Activated naive CD4-positive, alpha-beta T cell treated with anti-CD3 and anti-CD28 coated beads, Interleukin-2, amount 10 ng/mL, durations not matched to agents 7 days and 5 days (primary cell): ENCODE results near the gene RTL3.
"Not testable (repeated sequence)": the region's sequence is repeated elsewhere in the genome, so short reads cannot be mapped to it uniquely, and the experiment has no call there.

Experiments
- CTCF ChIA-PET: fragments of 350-600 bp; sonication (Branson Sonifier 250); formaldehyde crosslinking; loops from one replicate; lab custom pipeline; 2021; ENCODE audit warnings: antibody characterized with exemption; lab: Charles Lee
- DNase-seq: peaks from one replicate; pipeline ENCODE4 v3.0.0-alpha.2; 2020
- H3K27ac Mint-ChIP-seq: one replicate; pipeline ENCODE4 v1.8.0; 2021; ENCODE audit warnings: mild to moderate bottlenecking, moderate library complexity, mixed read lengths
- H3K27me3 Mint-ChIP-seq: one replicate; pipeline ENCODE4 v1.8.0; 2021; ENCODE audit warnings: mild to moderate bottlenecking, mixed read lengths
- H3K36me3 Mint-ChIP-seq: one replicate; pipeline ENCODE4 v1.8.0; 2021; ENCODE audit warnings: mixed read lengths
- H3K4me1 Mint-ChIP-seq: one replicate; pipeline ENCODE4 v1.8.0; 2021; ENCODE audit warnings: mixed read lengths
- H3K4me3 Mint-ChIP-seq: one replicate; pipeline ENCODE4 v1.8.0; 2021; ENCODE audit warnings: mild to moderate bottlenecking, moderate library complexity, mixed read lengths
- H3K9me3 Mint-ChIP-seq: one replicate; pipeline ENCODE4 v1.8.0; 2021; ENCODE audit warnings: mixed read lengths

The RTL3 gene

GRCh38 chrX:78650906-78651437 lies 8.2 kb downstream of the RTL3 start:
- CTCF ChIA-PET: no interaction called here
- peaks cover 22% of the 10 kb centered on the region for H3K36me3 Mint-ChIP-seq
- H3K4me1 Mint-ChIP-seq: peaks cover 47% of the 10 kb centered on the region
- peak overlapping the region; percentile 46 for H3K4me3 Mint-ChIP-seq
- H3K9me3 Mint-ChIP-seq: peaks cover 30% of the 10 kb centered on the region
- H3K27me3 Mint-ChIP-seq: peaks cover 4% of the 10 kb centered on the region
- peak overlapping the region; percentile 71 for H3K27ac Mint-ChIP-seq
- DNase-seq: no peak

DNA sequence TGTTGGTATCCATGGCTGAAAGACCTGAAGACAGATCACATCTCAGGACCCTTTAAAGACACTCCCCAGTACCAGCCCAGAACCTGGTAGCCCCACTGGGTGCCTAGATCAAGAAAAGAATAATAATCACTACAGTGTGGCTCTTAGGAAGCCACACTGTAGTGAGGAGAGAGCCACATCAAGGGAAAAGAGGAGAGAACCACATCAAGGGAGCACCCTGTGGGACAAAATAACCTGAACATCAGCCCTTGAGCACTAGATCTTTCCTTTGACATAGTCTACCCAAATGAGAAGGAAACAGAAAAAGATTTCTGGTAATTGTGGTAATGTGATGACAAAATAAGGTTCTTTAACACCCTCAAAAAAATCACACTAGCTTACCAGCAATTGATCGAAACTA lies 15.3 kb downstream of the RTL3 start:
- H3K36me3 Mint-ChIP-seq: peaks cover 28% of the 10 kb centered on the region
- peaks cover 43% of the 10 kb centered on the region for H3K9me3 Mint-ChIP-seq
- peak; percentile 58 for DNase-seq
- peaks cover 19% of the 10 kb centered on the region for H3K4me1 Mint-ChIP-seq
- CTCF ChIA-PET: no interaction called here
- peak overlapping the region; percentile 79 for H3K27ac Mint-ChIP-seq
- no peak overlapping the region for H3K4me3 Mint-ChIP-seq
- peaks cover 10% of the 10 kb centered on the region for H3K27me3 Mint-ChIP-seq

- Mint-ChIP-seq H3K27me3 (peaks cover 11% of the 10 kb centered on the region), H3K36me3 (peaks cover 26% of the 10 kb centered on the region), H3K4me1 (peaks cover 19% of the 10 kb centered on the region), H3K9me3 (peaks cover 40% of the 10 kb centered on the region), H3K4me3 (no peak overlapping the region), H3K27ac (no peak overlapping the region)
- CTCF ChIA-PET: no interaction called here
- DNase-seq: no peak
Observed at GRCh38 chrX:78643096-78643495, 16.0 kb downstream of the RTL3 start.

GRCh38 chrX:78636096-78636495 lies 23.0 kb downstream of the RTL3 start:
- CTCF ChIA-PET, H3K4me1 Mint-ChIP-seq, DNase-seq, H3K27ac Mint-ChIP-seq, H3K9me3 Mint-ChIP-seq, H3K36me3 Mint-ChIP-seq, H3K27me3 Mint-ChIP-seq, H3K4me3 Mint-ChIP-seq: not testable (repeated sequence)

DNA sequence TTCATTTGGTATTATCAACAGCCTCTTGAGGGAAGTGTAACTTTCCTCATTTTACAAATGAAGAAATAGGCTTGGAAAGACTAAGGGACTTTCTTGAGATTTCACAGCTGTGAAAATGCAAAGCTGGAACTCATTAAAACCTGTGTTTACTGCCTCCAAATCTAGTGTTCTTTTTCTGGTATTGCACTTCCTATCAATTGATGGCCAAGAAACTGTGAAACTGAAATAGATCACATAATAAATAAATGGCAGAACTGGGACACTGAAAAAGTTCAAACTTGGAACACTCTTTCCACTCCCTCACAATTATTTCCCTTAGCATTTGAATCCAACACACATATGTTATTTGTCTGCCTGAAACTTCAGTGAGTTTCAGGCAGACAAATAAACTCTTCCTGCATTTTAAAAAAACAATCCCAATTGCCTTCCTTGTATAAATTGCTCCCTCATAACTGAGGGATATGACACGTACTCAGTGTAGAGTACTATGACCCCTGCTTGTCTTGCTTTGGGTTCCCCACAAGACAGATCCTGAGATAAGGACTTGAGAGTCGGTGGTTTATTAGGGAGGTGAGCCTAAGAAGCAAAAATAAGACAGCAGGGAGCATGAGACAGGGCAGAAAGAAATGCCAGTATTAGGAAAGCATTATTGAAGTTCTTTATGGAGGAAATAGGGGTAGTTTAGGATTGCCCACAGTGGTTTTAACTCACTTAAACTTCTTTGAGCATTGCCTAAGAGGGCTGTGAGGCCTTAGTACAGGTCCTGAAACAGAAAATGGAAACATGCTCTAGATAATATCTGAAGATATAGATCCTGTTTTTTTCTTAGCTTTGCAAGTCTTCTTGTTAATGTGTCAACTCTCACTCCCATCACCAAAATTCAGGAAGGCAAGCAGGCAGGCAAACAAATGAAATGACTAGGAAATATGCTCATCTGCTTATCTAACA lies 33.9 kb downstream of the RTL3 start:
- peaks cover 2% of the 10 kb centered on the region for H3K9me3 Mint-ChIP-seq
- no peaks in the 10 kb centered on the region for H3K36me3 Mint-ChIP-seq
- CTCF ChIA-PET: no interaction called here
- peaks cover 12% of the 10 kb centered on the region for H3K4me1 Mint-ChIP-seq
- H3K27me3 Mint-ChIP-seq: no peaks in the 10 kb centered on the region
- no peak overlapping the region for H3K4me3 Mint-ChIP-seq
- DNase-seq: no peak
- no peak overlapping the region for H3K27ac Mint-ChIP-seq

GRCh38 chrX:78624426-78624825 lies 34.7 kb downstream of the RTL3 start:
- Mint-ChIP-seq H3K4me1 (peaks cover 12% of the 10 kb centered on the region), H3K36me3 (no peaks in the 10 kb centered on the region), H3K27ac (no peak overlapping the region), H3K9me3 (peaks cover 2% of the 10 kb centered on the region), H3K27me3 (no peaks in the 10 kb centered on the region), H3K4me3 (no peak overlapping the region)
- CTCF ChIA-PET: no interaction called here
- no peak for DNase-seq

GRCh38 chrX:78622831-78623230 lies 36.3 kb downstream of the RTL3 start:
- Mint-ChIP-seq H3K36me3 (no peaks in the 10 kb centered on the region), H3K27me3 (no peaks in the 10 kb centered on the region), H3K4me3 (no peak overlapping the region), H3K9me3 (peaks cover 3% of the 10 kb centered on the region), H3K27ac (no peak overlapping the region), H3K4me1 (peaks cover 12% of the 10 kb centered on the region)
- no peak for DNase-seq
- CTCF ChIA-PET: no interaction called here

DNA sequence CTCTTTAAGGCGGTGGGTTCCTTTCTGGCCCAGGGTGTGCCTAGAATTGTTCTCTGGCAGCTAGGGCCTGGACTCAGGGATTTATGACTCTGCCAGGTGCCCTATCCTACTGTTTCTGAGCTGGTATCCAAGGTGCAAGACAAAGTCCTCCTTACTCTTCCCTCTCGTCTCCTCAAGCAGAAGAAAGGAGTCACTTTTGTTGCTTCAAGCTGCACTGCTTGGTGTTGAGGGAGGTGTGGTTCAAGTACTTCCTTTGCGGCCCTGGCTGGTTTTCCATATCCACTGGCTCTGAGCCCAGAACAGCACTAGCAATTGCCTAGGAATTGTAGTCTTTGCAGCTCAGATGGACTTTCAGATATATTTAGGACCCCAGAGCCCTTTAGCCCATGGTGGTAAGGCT lies 39.3 kb downstream of the RTL3 start:
- Mint-ChIP-seq H3K27ac (no peak overlapping the region), H3K36me3 (no peaks in the 10 kb centered on the region), H3K9me3 (peaks cover 2% of the 10 kb centered on the region), H3K4me3 (no peak overlapping the region), H3K4me1 (no peaks in the 10 kb centered on the region), H3K27me3 (no peaks in the 10 kb centered on the region)
- DNase-seq: no peak
- CTCF ChIA-PET: interaction anchor here (0.7 kb wide), 1 partner anchor 736 kb away, joined by 4 read pairs; no protein-coding TSS in a partner anchor

- no peaks in the 10 kb centered on the region for H3K27me3 Mint-ChIP-seq
- DNase-seq: no peak
- H3K36me3 Mint-ChIP-seq: no peaks in the 10 kb centered on the region
- H3K9me3 Mint-ChIP-seq: peaks cover 2% of the 10 kb centered on the region
- CTCF ChIA-PET: no interaction called here
- no peak overlapping the region for H3K27ac Mint-ChIP-seq
- H3K4me3 Mint-ChIP-seq: no peak overlapping the region
- H3K4me1 Mint-ChIP-seq: no peaks in the 10 kb centered on the region
Observed at GRCh38 chrX:78618987-78619386, 40.1 kb downstream of the RTL3 start.

DNA sequence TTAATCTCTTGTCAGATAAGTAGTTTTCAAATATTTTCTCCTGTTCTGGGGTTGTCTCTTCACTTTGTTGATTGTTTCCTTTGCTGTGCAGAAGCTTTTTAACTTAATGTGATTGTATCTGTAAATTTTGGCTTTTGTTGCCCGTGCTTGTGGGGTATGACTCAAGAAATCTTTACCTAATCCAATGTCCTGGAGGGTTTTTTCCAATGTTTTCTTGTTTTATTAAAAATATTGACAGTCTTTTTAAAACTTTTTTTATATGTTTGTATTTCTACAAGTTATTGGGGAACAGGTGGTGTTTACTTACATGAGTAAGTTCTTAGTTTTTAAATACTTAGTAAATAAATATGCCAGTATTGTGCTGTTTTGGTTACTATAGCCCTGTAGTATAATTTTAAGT lies 44.9 kb downstream of the RTL3 start:
- DNase-seq: no peak
- no peaks in the 10 kb centered on the region for H3K27me3 Mint-ChIP-seq

More for the DNA sequence above, 44.9 kb downstream of the RTL3 start:
- Mint-ChIP-seq H3K36me3 (peaks cover 1% of the 10 kb centered on the region), H3K9me3 (peaks cover 2% of the 10 kb centered on the region), H3K4me1 (no peaks in the 10 kb centered on the region), H3K4me3 (no peak overlapping the region), H3K27ac (no peak overlapping the region)
- CTCF ChIA-PET: no interaction called here
